HG03432 (cell line): ENCODE measurements around the gene ARMC8.

Experiments used
- ATAC-seq: cut with Tn5 transposase; IDR thresholded peaks from one replicate; pipeline ENCODE4 v1.9.1; 2021; ENCODE audit warnings: mild to moderate bottlenecking, moderate library complexity; ENCODE audit not compliant: unreplicated experiment

The ARMC8 gene

GRCh38 chr3:138297876-138298275, 110.8 kb downstream of the ARMC8 start:
- no peak for ATAC-seq

GRCh38 chr3:138300647-138301046, 113.5 kb downstream of the ARMC8 start:
- no peak for ATAC-seq

GRCh38 chr3:138303474-138303873, 116.4 kb downstream of the ARMC8 start:
- ATAC-seq, result no peak

GRCh38 chr3:138307899-138308298, 120.8 kb downstream of the ARMC8 start:
- no peak for ATAC-seq

GRCh38 chr3:138308783-138309182, 121.7 kb downstream of the ARMC8 start:
- no peak for ATAC-seq

- no peak for ATAC-seq
Observed at GRCh38 chr3:138310494-138310893, 123.4 kb downstream of the ARMC8 start.

GRCh38 chr3:138314751-138315150, 127.7 kb downstream of the ARMC8 start:
- no peak for ATAC-seq

DNA sequence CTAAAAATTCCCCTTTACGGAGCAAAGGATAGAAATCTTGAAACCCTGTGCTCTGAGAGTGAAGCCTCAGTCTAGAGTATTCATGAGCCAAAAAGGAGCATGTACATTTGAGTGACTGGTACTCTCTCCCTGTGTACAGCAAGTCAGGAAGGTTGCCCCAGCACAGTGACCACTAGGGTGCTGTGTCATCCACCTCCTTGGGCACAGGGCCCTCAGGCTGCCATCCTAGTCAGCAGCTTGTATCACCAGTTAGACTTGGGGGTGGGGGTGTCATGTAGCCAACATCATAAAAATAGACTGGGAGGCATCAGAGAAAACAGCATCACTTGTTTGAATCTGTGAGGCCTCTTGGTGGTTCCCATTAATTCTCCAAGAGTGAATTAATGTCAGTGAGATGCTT, 130.6 kb downstream of the ARMC8 start:
- no peak for ATAC-seq

- no peak for ATAC-seq
Observed at GRCh38 chr3:138323971-138324370, 136.9 kb downstream of the ARMC8 start.

GRCh38 chr3:138325990-138326389, 138.9 kb downstream of the ARMC8 start:
- ATAC-seq, result no peak

DNA sequence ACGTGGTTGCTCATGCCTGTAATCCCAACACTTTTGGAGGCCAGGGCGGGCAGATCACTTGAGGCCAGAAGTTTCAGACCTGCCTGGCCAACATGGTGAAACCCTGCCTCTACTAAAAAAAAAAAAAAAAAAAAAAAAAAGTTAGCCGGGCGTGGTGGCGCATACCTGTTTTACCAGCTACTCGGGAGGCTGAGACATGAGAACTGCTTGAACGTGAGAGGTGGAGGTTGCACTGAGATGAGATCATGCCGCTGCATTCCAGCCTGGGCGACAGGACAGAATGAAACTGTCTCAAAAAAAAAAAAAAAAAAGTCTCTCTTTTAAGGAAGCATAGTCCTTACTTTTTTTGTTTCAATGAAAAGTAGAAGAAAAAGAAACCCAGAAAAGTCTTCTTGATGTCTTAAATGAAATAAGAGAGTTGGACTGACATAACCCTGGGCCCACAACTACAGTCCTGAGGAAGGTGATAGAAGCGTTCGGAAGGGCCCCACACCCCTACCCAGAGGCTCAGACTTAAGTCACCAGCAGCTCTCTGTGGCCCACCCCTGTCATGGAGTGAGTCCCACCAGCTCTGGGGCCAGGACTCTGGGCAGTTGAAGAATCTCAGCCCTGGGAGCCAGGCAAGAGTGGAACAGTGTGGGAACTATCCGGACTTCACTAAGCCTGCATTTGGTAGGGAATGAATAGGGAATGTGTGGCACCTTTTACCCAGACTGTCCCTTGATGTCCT, 139.9 kb downstream of the ARMC8 start:
- ATAC-seq, result no peak

- ATAC-seq, result no peak
Observed at GRCh38 chr3:138327831-138328230, 140.7 kb downstream of the ARMC8 start.

- ATAC-seq, result no peak
Observed at GRCh38 chr3:138328341-138328740, 141.2 kb downstream of the ARMC8 start.

DNA sequence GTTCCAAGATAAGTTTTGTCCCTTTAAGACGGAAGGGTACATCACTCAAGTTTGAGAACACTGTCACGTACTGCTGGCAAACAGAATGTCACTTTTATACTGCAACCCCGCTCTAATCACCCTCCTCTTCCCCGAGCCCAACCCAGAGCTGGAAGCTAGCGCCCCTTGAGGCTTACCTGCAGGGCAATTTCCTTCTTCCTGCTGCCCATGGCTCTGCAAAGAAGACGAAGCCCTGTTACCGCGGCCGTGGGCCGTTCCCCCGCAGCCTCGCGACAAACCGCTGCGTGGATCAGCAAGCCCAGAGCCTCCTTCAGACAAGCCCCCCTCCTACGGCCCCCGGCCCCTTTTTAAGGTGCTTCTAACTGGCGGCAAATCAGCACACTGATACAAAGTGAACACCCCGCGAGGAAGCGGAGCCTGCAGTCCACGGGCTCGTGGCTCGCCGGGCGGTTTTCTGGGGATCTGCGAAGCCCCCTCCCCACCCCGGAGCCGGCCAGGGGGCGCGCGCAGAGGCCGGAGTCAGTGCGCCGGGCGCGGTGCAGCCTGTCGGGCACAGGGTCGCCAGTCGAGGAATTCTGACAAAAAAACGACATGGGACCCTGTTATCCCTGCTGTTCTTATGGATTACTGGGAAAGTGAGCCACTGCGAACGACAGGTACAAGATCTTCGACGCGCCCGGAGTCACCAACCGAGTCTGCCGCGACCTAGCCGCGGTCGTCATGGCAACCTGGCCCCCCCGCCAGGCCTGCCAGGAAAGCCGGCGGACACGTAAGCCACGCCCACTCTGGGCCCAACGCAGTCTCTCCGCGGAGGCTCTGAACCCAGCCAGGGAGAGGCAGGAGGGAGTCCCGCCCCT, 142.3 kb downstream of the ARMC8 start, which contains the start of gene NME9:
Gene NME9 (minus strand): TSS at position 725 of the 857 bp plus-strand sequence. CDS start 516 bp downstream, at position 209.
- peak; percentile 80 for ATAC-seq

DNA sequence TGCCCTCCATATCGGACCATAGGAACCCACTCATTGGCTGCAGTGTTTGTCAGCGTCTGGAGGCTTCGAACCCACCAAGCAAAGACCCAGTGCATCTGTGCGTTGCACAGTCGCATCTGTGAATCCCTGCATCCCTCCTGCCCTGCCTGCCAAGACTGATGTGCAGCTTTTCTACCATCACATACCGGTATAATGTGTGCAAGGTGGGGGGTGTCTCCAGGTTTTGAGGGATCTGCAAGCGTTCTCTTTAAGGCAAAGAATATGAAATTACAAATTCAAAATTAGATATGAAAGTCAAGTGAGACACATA, 142.8 kb downstream of the ARMC8 start:
- ATAC-seq, result no peak

GRCh38 chr3:138331143-138331894, 144.2 kb downstream of the ARMC8 start:
- ATAC-seq, result no peak

- ATAC-seq, result no peak
Observed at GRCh38 chr3:138332472-138333073, 145.5 kb downstream of the ARMC8 start.

DNA sequence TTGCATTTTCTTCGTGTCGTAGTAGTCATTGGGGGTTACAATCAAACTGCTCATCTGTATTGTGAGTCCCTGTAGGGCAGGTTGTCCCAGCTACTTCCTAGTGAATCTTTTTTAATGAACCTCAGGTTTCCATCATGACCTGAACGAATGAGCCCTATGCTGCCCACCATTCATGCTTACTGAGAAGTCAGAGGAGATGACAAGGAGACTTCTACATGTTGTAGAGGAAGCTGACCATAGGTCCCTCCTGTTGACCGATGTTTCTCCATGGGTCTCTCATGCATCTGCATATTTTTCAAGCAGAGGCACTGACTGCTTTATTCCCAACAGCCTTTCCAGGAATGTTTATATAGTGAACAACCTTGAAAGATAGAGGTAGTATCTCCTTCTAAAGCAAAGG, 147.5 kb downstream of the ARMC8 start:
- ATAC-seq, result no peak

DNA sequence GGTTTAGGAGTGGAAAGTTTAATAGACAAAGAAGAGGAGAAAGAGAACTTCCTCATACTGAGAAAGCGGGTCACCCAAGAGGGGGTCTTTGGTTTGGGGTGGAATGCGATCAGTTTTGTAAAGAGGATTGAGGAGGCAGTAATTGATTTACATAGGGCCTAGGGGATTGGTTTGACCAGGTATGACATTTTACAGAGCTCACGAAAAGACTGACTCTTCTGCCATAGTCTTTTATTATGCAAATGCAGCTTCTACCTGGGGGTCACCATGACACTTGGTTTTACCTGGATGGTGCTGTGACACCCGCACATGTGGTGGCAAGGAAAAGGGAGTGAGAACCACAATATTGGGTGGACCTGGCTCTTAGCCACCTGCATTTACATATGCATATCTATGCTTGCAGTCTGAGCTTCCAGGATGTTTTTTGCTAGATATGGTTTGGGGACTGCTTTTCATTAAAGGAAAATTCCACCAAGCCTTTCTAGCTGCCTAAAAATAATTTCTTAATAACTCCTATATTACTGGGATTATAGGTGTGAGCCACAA, 149.4 kb downstream of the ARMC8 start:
- ATAC-seq, result no peak

DNA sequence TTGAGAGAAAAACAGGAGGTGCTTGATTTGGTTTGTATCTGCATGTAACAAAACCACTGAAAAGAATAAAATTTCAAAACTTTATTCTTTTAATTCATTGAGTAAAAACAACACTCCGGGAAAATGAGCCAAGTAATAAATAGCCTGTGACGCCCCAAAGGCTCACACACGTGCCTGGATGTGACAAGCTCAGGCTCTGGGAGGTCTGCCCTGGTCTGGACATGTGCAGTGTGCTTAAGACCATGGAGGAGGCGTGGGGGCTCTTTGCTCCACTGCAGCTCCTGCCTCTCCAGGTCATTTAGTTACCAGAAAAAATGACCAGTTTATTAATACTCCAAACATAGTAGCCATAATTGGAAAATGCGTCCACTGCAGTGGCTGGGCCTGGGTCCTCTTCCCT, 151.1 kb downstream of the ARMC8 start:
- no peak for ATAC-seq

DNA sequence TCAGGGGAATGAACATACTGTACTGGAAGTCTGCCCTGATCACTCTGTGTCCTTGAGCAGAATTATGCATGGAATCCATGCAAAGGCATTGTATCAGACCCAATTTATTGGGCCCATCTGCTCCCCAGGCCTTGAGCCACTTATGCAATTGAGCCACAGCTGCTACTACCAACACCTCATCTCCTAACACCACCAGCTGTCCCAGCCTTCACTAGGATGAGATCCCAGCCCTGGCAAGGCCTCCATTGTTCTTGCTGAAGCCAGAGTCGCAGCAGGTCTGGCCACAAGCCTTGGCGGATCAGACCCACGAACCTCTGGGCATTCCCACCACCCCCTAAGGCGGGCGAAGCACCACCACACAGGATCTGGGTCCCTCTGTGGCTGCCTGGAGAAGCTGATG, 151.7 kb downstream of the ARMC8 start:
- no peak for ATAC-seq
